HepG2 (cell line): ENCODE data around the gene ZACN. TPM values are rescaled to one million over a fixed set of nuclear protein-coding genes. Genes with fewer than 3 reads are reported as not detected.
A peak's percentile ranks its signal among the peaks of the same experiment; 100 is the strongest.

ENCODE experiments used
- CREB1 ChIP-seq, 2 experiments: fragments of 450-650 bp in 1 of 2; IDR thresholded peaks; 2 replicates each; pipeline ENCODE4 v1.6.1; 2016 to 2017; ENCODE audit warnings: control low read depth in 1 of 2, mild to moderate bottlenecking in 1 of 2, missing compliant biosample characterization in 1 of 2, missing genetic modification characterization in 1 of 2
- EHMT2 ChIP-seq: fragments of 200-600 bp; sonication (generic); IDR thresholded peaks from 2 replicates; pipeline ENCODE4 v1.7.0; 2017; ENCODE audit warnings: antibody characterized with exemption, low read depth, low read length, borderline replicate concordance
- GABPA ChIP-seq, 2 experiments: IDR thresholded peaks; 2 replicates each; pipeline ENCODE4 v1.6.1; 2011 to 2016; ENCODE audit warnings: low read depth in 2 of 2, low read length in 1 of 2, missing biosample characterization in 1 of 2, missing genetic modification characterization in 1 of 2
- HNRNPH1 ChIP-seq: fragments of 200-400 bp; formaldehyde crosslinking; optimal IDR thresholded peaks from 2 replicates; pipeline ENCODE3; 2017; ENCODE audit warnings: mild to moderate bottlenecking, low read depth, low read length
- IRX3 ChIP-seq: sonication (generic); formaldehyde crosslinking; IDR thresholded peaks from 2 replicates; pipeline ENCODE4 v1.8.1; 2023; ENCODE audit warnings: mild to moderate bottlenecking, low read depth, missing genetic modification reagents, borderline replicate concordance
- LCORL ChIP-seq, 2 experiments: fragments of 450-650 bp in 1 of 2; sonication (generic) in 1 of 2; formaldehyde crosslinking in 1 of 2; IDR thresholded peaks; 2 replicates each; pipeline versions ENCODE4 v1.5.0 to v1.6.1; 2017 to 2020; ENCODE audit warnings: antibody characterized with exemption in 1 of 2, missing genetic modification reagents in 1 of 2
- NR2C2 ChIP-seq: sonication (generic); formaldehyde crosslinking; IDR thresholded peaks from 2 replicates; pipeline ENCODE4 v1.4.0; 2020; ENCODE audit warnings: missing genetic modification reagents, mild to moderate bottlenecking, moderate library complexity, borderline replicate concordance
- PHF21A ChIP-seq: sonication (generic); formaldehyde crosslinking; IDR thresholded peaks from 2 replicates; pipeline ENCODE4 v1.5.0; 2020; ENCODE audit warnings: mild to moderate bottlenecking, missing genetic modification reagents
- POLR2AphosphoS5 ChIP-seq: IDR thresholded peaks from 2 replicates; pipeline ENCODE4 v1.6.1; 2012; ENCODE audit warnings: low read depth, low read length
- RBM22 ChIP-seq: fragments of 200-400 bp; formaldehyde crosslinking; optimal IDR thresholded peaks from 2 replicates; pipeline ENCODE3; 2017; ENCODE audit warnings: mild to moderate bottlenecking, low read length, moderate library complexity
- SMAD3 ChIP-seq: sonication (generic); formaldehyde crosslinking; IDR thresholded peaks from 2 replicates; pipeline ENCODE4 v1.4.0; 2020; ENCODE audit warnings: missing genetic modification reagents
- SNAPC2 ChIP-seq: sonication (generic); formaldehyde crosslinking; IDR thresholded peaks from 2 replicates; pipeline ENCODE4 v1.8.1; 2022; ENCODE audit warnings: mild to moderate bottlenecking, missing genetic modification reagents
- SRSF4 ChIP-seq: fragments of 200-400 bp; formaldehyde crosslinking; IDR thresholded peaks from one replicate; pipeline ENCODE4 v1.6.1; 2018; ENCODE audit warnings: mild to moderate bottlenecking, low read depth, low read length, moderate library complexity; ENCODE audit not compliant: poor library complexity, severe bottlenecking
- TBX3 ChIP-seq: fragments of 450-650 bp; IDR thresholded peaks from 2 replicates; pipeline ENCODE4 v1.6.1; 2017; ENCODE audit warnings: antibody characterized with exemption, mild to moderate bottlenecking, inconsistent platforms, borderline replicate concordance
- TRIM24 ChIP-seq: sonication (generic); formaldehyde crosslinking; IDR thresholded peaks from 2 replicates; pipeline ENCODE4 v1.8.0; 2022; ENCODE audit warnings: mild to moderate bottlenecking, missing genetic modification reagents
- XRCC5 ChIP-seq: fragments of 200-400 bp; formaldehyde crosslinking; optimal IDR thresholded peaks from 2 replicates; pipeline ENCODE3; 2017; ENCODE audit warnings: mild to moderate bottlenecking, low read length
- YEATS2 ChIP-seq: sonication (generic); formaldehyde crosslinking; IDR thresholded peaks from 2 replicates; pipeline ENCODE4 v1.4.0; 2020; ENCODE audit warnings: missing genetic modification reagents, borderline replicate concordance
- ZNF230 ChIP-seq: sonication (generic); formaldehyde crosslinking; IDR thresholded peaks from 2 replicates; pipeline ENCODE4 v1.4.0; 2020; ENCODE audit warnings: mild to moderate bottlenecking, missing genetic modification reagents
- ZNF251 ChIP-seq: sonication (generic); formaldehyde crosslinking; IDR thresholded peaks from 2 replicates; pipeline ENCODE4 v1.9.0; 2021; ENCODE audit warnings: mild to moderate bottlenecking, missing genetic modification reagents
- ZNF296 ChIP-seq: sonication (generic); formaldehyde crosslinking; conservative IDR thresholded peaks from 2 replicates; pipeline ENCODE4 v1.5.0; 2020; ENCODE audit warnings: mild to moderate bottlenecking, missing genetic modification reagents
- ZNF556 ChIP-seq: sonication (generic); formaldehyde crosslinking; IDR thresholded peaks from 2 replicates; pipeline ENCODE4 v1.4.0; 2020; ENCODE audit warnings: mild to moderate bottlenecking, missing genetic modification reagents, borderline replicate concordance
- ZNF772 ChIP-seq: sonication (generic); formaldehyde crosslinking; IDR thresholded peaks from 2 replicates; pipeline ENCODE4 v1.5.0; 2020; ENCODE audit warnings: mild to moderate bottlenecking, missing genetic modification reagents
- ZSCAN25 ChIP-seq: sonication (generic); formaldehyde crosslinking; IDR thresholded peaks from 2 replicates; pipeline ENCODE4 v1.8.0; 2022; ENCODE audit warnings: mild to moderate bottlenecking, missing genetic modification reagents
- polyA plus RNA-seq, 8 experiments: library from polyadenylated mRNA; depleted of rRNA in 3 of 8; stranded (reverse) in 7 of 8; unstranded in 1 of 8; fragments of >200 nt; fragmentation: Illumina TruSeq in 4 of 8; extraction: Trizol in 4 of 8; gene quantifications; 2 replicates each; pipeline versions ENCODE4 v1.2.1 to v1.2.3, GENCODE V29; 2011 to 2016; ENCODE audit warnings: low read depth in 4 of 8, missing spikeins in 1 of 8, mixed read lengths in 1 of 8; ENCODE audit not compliant: insufficient read depth in 1 of 8
- total RNA-seq, 5 experiments: library from RNA; depleted of rRNA; stranded (reverse); fragments of >200 nt; fragmentation: Illumina TruSeq; extraction: Trizol; gene quantifications; 2 replicates each; pipeline ENCODE4 v1.2.3, GENCODE V29; 2016; ENCODE audit warnings: low read depth in 1 of 5
- TF ChIP-seq, protein P1 (sequence below): sonication (generic); formaldehyde crosslinking; IDR thresholded peaks from 2 replicates; pipeline ENCODE4 v1.5.1; 2020; ENCODE audit warnings: mild to moderate bottlenecking, missing genetic modification reagents

The ZACN gene
- total and polyA plus RNA-seq, 2 of the 13 experiments (the other 11 are each of a cell fraction or from before 2014, with no cell fraction given) = 0.11 to 0.15 TPM

DNA sequence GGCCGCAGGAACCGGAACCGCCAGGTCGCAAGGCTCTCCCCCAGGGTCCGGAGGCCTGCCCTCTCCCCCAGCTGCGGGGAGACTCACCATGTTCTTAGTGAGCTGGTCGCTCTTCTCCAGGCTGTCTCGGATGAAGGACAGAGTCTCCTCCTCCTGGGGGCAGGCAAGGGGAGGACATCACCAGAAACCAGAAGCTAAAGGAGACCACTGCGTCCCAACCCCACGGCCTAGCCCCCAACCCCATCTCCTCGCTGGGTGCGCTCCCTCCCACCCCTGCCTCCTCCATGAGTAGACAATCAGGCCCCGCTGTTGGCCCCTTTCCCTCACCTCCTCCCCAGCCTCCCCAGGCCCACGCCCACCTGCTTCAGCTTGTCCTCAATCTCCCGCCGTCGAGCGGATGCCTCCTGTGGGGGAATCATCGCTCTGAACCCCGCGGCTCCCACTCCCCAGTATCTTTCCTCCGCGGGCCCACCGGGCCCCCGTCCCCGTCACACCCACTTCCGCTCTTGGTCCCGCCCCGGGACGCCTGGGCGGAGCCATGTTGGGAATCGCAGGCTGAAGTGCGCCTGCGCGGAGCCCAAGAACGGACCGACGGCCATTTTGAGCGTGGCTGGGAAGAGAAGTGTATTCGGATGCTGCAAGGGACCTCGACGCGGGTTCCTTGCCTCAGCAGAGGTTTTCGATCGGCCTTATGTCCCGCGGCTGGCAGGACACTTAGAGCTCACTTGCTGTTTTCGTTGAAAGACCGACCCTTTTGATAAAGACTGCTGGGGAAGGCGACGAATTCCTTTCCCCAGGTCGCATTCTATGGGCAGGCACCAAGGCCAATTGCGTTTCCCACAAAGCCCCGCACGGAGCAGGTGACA lies 24.5 kb downstream of the ZACN start, which contains the start of gene EXOC7 (continued):
- no peak for TF ChIP-seq RBM22
- TF ChIP-seq CREB1 (IDR thresholded peaks at IDR 0.05) = 0 out of 2 replicates have a peak, but pooled peaks have one; percentile 47
- peak; percentile 79; the same call in 1 of the 2 replicates for TF ChIP-seq CREB1 (CRISPR knock-in tag; IDR thresholded peaks at IDR 0.05)
- peak; percentile 86 for TF ChIP-seq YEATS2
- no peak for TF ChIP-seq SNAPC2 (CRISPR knock-in tag)
- TF ChIP-seq ZNF556 = no peak; the same call in 1 of the 2 replicates
- no peak for TF ChIP-seq TBX3
- TF ChIP-seq NR2C2 (CRISPR knock-in tag) = no peak
- TF ChIP-seq SMAD3 = 0 out of 2 replicates have a peak, but pooled peaks have one; percentile 26
- 0 out of 2 replicates have a peak, but pooled peaks have one; percentile 72 for TF ChIP-seq EHMT2
- TF ChIP-seq, protein P1, sequence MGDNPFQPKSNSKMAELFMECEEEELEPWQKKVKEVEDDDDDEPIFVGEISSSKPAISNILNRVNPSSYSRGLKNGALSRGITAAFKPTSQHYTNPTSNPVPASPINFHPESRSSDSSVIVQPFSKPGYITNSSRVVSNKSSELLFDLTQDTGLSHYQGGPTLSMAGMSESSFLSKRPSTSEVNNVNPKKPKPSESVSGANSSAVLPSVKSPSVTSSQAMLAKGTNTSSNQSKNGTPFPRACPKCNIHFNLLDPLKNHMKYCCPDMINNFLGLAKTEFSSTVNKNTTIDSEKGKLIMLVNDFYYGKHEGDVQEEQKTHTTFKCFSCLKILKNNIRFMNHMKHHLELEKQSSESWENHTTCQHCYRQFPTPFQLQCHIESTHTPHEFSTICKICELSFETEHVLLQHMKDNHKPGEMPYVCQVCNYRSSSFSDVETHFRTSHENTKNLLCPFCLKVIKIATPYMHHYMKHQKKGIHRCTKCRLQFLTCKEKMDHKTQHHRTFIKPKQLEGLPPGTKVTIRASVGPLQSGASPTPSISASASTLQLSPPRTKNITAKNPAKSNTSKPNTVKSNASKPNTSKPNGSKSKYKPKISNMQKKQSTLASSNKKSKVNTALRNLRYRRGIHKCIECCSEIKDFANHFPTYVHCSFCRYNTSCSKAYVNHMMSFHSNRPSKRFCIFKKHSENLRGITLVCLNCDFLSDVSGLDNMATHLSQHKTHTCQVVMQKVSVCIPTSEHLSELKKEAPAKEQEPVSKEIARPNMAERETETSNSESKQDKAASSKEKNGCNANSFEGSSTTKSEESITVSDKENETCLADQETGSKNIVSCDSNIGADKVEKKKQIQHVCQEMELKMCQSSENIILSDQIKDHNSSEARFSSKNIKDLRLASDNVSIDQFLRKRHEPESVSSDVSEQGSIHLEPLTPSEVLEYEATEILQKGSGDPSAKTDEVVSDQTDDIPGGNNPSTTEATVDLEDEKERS (CRISPR knock-in tag) = no peak; the same call in 1 of the 2 replicates
- TF ChIP-seq LCORL (IDR thresholded peaks at IDR 0.05) = no peak
- TF ChIP-seq LCORL (CRISPR knock-in tag; IDR thresholded peaks at IDR 0.05) = peak; percentile 70
- TF ChIP-seq XRCC5 = peak; percentile 81
- peak; percentile 78 for TF ChIP-seq GABPA (IDR thresholded peaks at IDR 0.05; ENCODE audit: low read depth, low read length)
- peak; percentile 93 for TF ChIP-seq GABPA (CRISPR knock-in tag; IDR thresholded peaks at IDR 0.05; ENCODE audit: low read depth)
- TF ChIP-seq ZNF296 (CRISPR knock-in tag) = peak; percentile 77; the same call in 1 of the 2 replicates
- peak; percentile 65; the same call in 1 of the 2 replicates for TF ChIP-seq PHF21A (CRISPR knock-in tag)
- 0 out of 2 replicates have a peak, but pooled peaks have one; percentile 70 for TF ChIP-seq IRX3 (CRISPR knock-in tag)
- no peak for TF ChIP-seq TRIM24 (CRISPR knock-in tag)
- TF ChIP-seq ZSCAN25 (CRISPR knock-in tag) = peak; percentile 73
- no peak for TF ChIP-seq ZNF772 (CRISPR knock-in tag)
- peak; percentile 38 for TF ChIP-seq HNRNPH1
- no peak for TF ChIP-seq SRSF4
- TF ChIP-seq POLR2AphosphoS5 = peak; percentile 97
- TF ChIP-seq ZNF251 (CRISPR knock-in tag) = peak; percentile 27; the same call in 1 of the 2 replicates
- TF ChIP-seq ZNF230 (CRISPR knock-in tag) = no peak
